SKM-1 treated with dmso at 0.1 percent for 144 hours (cell line): ENCODE results near the gene MS4A13.
"Not testable (repeated sequence)": the region's sequence is repeated elsewhere in the genome, so short reads cannot be mapped to it uniquely, and the experiment has no call there.

Source experiments
- DNase-seq: peaks from one replicate; lab custom pipeline; 2025; ENCODE audit not compliant: unreplicated experiment; lab: John Stamatoyannopoulos, UW

Gene MS4A13

GRCh38 chr11:60530454-60531100, 15.4 kb downstream of the MS4A13 start:
- peak; percentile 21 for DNase-seq

GRCh38 chr11:60532383-60532782, 17.2 kb downstream of the MS4A13 start:
- not testable (repeated sequence) for DNase-seq

GRCh38 chr11:60538627-60539026, 23.4 kb downstream of the MS4A13 start:
- not testable (repeated sequence) for DNase-seq

GRCh38 chr11:60544077-60544476, 28.9 kb downstream of the MS4A13 start:
- DNase-seq, result no peak

- no peak for DNase-seq
These were observed 46.1 kb downstream of the MS4A13 start for GRCh38 chr11:60561254-60561653.

- DNase-seq, result peak; percentile 15
These were observed 48.5 kb downstream of the MS4A13 start for GRCh38 chr11:60563553-60564235.

GRCh38 chr11:60566776-60567175, 51.6 kb downstream of the MS4A13 start:
- peak; percentile 72 for DNase-seq

GRCh38 chr11:60570970-60571369, 55.8 kb downstream of the MS4A13 start:
- no peak for DNase-seq

GRCh38 chr11:60589611-60590010, 74.4 kb downstream of the MS4A13 start:
- no peak for DNase-seq
